Glomerular visceral epithelial cell (primary cell): Measurements from ENCODE around the gene ZNF519.
A peak's percentile ranks its signal among the peaks of the same experiment; 100 is the strongest.
"Not testable (repeated sequence)": the region's sequence is repeated elsewhere in the genome, so short reads cannot be mapped to it uniquely, and the experiment has no call there.

ENCODE experiments used
- DNase-seq: peaks from one replicate; pipeline ENCODE4 v3.0.0-alpha.2; 2016; ENCODE audit errors: extremely low spot score

Gene ZNF519

GRCh38 chr18:14147935-14148865 lies 16.0 kb upstream of the ZNF519 start:
- not testable (repeated sequence) for DNase-seq

DNA sequence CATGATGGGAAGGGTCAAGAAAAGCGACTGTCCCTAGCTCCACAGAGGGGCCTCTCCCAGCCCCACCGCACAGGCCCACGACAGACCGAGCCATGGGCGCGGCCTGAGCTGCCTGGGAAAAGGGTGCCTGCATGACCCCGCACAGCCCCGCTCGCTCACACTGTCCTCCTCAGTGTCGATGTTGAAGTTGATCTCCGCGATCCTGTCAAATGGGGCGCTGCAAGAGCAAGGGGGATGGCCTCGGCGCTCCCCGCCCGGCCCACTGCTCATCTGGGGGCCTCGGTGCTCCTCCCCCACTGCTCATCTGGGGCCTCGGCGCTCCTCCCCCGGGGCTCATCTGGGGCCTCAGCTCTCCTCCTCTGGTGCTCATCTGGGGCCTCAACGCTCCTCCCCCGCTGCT lies 14.5 kb upstream of the ZNF519 start:
- DNase-seq, result not testable (repeated sequence)

DNA sequence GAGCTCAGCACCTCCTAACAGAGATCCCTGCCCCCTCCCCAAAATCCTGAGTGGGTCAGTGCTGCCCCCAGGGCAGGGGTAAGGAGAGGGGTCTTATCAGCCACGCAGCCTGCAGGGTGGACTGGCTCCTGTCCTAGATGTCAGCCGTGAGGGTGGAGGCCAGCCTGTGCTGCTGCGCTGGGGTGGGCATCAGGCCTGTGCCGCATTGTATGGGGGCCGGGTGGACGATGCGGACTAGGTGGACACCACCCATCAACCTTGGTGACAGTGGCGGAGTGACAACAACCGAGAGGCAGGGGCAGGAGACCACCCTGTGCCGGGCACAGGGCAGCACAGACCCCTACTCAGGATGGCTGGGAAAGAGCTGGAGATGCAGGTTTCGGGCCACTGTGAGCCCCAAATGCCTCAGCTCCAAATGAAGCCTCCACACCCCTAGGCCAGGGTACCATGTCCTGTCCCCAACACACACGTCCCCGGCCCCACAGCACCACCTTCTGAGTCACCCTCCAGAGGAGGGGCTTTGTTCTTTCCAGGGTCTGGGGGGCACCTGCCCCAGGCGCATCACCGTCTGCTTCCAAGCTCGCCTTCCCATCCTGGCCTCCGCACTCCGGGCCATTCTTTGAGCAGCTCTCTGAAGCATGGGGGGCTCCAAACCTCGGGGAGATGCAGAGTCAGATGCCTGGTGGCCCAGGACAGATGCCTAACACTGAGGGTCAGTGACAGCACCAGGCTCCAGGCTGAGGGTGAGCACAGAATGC lies 13.5 kb upstream of the ZNF519 start:
- DNase-seq, result not testable (repeated sequence)

DNA sequence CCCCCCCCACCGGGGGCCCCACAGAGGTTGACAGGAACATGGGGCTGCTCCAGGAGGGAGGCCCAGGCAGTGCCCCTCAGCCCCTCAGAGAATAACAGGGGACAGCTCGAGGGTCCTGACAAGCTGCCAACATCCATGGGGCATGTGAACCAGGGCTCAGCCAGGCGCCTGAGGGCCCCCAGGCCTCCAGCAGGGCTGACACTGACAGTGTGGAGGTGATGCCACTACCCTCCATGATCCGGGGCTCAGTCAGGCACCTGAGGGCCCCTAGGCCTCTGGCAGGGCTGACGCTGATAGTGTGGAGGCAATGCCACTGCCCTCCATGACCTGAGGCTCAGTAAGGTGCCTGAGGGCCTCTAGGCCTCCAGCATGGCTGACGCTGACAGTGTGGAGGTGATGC lies 12.8 kb upstream of the ZNF519 start:
- DNase-seq, result not testable (repeated sequence)

- no peak for DNase-seq
Measured at GRCh38 chr18:14144628-14144895, 12.3 kb upstream of the ZNF519 start.

DNA sequence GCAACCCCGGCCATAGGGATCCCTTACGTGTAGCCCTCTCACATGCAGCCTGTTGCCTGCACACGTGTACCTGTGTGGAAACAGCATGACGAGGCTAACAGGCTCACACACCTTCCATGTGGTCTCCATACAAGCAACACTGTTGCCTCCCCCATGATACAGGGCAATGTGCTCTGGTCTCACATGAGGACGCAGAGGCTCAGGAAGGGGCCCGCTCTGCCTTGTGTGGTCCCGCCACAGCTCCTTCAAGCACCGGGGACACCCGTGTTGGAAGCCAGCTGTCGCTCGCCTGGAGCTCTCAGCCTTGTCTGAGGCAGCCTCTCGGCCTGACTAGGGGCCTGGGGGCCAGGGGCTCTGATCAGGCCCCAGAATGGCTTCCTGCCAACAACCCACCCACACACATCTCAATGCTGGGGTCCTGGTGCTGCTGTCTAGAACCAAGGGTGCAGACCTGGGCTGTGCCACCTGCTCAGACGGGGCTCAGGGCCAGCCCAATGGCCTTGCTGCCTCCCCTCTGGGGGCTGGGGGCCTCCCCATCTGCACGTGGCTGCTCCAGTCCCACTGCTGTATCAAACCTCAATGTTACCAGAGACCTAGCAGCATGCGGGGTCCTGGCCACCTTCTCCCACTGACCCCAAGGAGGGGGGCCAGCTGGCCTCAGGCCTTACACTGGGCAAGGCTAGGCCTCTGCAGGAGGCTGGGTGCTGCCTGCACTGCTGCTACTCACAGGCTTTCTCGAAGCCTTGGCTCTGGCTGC lies 11.8 kb upstream of the ZNF519 start:
- DNase-seq, result not testable (repeated sequence)

GRCh38 chr18:14143396-14143795 lies 11.2 kb upstream of the ZNF519 start:
- not testable (repeated sequence) for DNase-seq

DNA sequence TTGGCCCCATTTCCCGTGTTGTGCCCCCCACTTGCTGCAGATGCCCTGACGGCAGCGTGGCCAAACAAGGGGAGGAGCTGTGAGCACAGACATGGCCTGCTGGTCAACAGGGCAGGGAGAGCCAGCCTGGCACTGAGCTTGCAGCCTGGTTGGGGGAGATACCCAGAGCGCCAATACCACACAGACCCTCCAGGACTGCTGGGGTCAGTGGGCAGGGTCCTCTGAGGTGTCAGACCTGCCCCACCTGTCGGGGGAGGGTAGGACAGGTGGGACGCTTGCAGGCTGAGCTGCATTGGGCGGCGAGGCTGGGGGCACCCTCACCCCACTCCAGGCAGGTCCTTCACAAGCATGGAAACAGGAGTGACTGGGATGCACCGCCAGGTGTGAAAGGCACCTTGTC lies 9.9 kb upstream of the ZNF519 start:
- DNase-seq, result not testable (repeated sequence)

DNA sequence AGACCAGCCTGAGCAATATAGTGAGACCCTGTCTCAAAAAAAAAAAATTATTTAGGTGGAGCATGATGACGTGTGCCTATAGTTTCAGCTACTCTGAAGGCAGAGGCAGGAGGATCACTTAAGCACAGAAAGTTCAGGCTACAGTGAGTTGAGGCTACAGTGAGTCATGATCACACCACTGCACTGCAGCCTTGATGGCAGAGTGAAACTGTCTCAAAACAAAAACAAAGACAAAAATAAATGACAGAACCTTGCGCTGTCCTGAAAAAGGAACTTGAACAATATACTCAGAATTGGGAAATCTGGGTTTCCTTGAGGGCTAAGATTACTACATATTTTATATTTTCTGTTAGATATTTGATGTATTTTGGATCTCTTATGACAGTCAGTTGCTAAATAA lies 7.3 kb upstream of the ZNF519 start:
- DNase-seq, result not testable (repeated sequence)

- DNase-seq, result peak; percentile 25
Measured at GRCh38 chr18:14137971-14138370, 5.7 kb upstream of the ZNF519 start.

DNA sequence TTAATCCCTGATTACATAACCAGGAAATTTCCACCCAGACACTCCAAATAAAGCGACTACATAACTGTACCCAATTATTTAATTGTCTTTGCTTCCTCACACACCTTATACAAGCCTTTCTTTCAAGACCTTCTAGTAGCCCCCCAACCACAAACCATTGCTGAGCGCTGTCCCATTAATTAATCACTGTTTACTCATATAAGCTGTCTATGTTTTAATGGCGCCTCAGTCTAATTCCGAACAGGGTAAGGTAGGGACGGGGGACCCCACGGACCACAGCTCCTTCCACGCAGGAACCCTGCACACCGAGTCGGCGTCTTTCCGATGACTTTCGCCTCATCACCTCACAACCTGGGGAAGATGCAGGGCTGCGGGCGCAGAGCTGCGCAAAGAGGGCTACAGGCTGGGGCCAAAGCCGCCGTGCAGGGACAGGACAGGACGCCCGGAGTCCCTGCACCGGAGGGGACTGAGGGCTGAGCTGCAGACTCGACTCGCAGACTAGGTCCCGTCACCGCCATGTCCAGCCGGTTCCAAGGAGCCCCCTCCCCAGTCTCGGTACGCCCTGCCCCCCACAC lies 452 bp downstream of the ZNF519 start:
- not testable (repeated sequence) for DNase-seq

GRCh38 chr18:14130804-14131203 lies 1.4 kb downstream of the ZNF519 start:
- DNase-seq, result not testable (repeated sequence)

- DNase-seq, result no peak
Measured at GRCh38 chr18:14124689-14125088, 7.5 kb downstream of the ZNF519 start.

DNA sequence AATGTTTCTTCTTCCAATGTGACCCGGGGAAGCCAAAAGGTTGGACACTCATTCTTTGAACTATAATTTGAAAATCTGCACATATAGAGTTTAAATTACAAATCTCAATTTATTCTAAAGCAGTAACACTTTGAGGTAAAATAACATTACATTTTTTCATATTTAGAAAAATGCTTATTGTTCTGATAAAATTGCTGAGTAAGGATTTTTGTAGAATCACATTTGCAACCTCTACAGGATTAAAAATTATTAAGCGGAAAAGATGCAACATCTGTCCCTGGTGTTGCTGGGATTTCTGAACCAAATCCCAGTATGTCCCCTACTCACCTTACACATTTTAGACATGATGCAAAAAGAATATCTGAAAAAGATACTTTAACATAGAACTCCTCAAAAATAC lies 10.1 kb downstream of the ZNF519 start:
- DNase-seq, result no peak

DNA sequence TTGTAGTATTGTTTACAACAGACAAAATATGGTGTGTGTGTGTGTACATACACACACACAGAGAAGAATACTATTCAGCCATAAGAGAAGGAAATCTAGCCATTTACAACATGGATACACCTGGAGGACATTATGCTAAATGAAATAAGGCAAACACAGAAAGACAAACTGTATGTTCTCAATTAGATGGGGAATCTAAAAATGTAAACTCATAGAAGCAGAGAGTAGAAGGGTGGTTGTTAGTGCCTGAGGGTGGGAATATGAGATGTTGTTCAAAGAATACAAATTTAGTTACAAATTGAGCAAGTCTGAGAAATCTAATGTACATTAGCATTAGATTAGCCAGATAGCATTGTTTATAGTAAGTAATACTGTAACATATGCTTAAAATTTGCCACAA lies 11.3 kb downstream of the ZNF519 start:
- DNase-seq, result no peak

GRCh38 chr18:14117606-14118005 lies 14.6 kb downstream of the ZNF519 start:
- DNase-seq, result no peak

DNA sequence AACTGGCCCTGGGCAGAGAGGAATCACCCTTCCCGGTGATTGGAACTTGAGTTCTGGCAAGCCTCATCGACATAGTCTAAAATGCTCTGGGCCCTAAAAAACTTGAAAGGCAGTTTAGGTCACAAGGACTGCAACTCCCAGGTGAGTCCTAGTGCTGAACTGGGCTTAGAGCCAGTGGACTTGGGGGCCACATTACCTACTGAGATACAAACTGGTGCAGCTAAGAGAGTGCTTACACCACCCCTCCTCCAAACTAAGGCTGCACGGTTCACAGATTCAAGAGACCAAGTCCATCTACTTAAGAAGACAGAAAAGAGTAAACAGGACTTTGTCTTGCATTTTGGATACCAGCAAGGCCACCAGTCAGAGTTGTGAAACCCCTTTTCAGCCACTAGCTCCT lies 25.3 kb downstream of the ZNF519 start:
- DNase-seq, result no peak

DNA sequence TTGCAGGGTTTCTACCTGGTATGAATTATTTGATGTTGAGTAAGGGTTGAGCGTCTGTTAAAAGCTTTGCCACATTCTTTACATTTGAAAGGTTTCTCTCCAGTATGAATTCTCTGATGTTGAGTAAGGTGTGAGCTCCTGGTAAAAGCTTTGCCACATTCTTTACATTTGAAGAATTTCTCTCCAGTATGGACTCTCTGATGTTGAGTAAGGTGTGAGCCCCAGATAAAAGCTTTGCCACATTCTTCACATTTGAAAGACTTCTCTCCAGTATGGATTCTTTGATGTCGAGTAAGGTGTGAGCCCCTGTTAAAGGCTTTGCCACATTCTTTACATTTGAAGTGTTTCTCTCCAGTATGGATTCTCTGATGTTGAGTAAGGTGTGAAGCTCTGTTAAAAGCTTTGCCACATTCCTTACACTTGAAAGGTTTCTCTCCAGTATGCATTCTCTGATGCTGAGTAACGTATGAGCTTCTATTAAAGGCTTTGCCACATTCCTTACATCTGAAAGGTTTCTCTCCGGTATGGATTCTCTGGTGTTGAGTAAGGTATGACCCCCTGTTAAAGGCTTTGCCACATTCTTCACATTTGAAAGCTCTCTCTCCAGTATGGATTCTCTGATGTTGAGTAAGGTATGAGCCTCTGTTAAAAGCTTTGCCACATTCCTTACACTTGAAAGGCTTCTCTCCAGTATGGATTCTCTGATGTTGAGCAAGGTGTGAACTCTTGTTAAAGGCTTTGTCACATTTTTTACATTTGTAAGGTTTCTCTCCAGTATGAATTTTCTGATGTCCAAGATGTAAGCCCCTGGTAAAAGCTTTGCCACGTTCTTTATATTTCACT lies 27.1 kb downstream of the ZNF519 start:
- DNase-seq, result peak; percentile 9

GRCh38 chr18:14104201-14104600 lies 28.0 kb downstream of the ZNF519 start:
- no peak for DNase-seq

DNA sequence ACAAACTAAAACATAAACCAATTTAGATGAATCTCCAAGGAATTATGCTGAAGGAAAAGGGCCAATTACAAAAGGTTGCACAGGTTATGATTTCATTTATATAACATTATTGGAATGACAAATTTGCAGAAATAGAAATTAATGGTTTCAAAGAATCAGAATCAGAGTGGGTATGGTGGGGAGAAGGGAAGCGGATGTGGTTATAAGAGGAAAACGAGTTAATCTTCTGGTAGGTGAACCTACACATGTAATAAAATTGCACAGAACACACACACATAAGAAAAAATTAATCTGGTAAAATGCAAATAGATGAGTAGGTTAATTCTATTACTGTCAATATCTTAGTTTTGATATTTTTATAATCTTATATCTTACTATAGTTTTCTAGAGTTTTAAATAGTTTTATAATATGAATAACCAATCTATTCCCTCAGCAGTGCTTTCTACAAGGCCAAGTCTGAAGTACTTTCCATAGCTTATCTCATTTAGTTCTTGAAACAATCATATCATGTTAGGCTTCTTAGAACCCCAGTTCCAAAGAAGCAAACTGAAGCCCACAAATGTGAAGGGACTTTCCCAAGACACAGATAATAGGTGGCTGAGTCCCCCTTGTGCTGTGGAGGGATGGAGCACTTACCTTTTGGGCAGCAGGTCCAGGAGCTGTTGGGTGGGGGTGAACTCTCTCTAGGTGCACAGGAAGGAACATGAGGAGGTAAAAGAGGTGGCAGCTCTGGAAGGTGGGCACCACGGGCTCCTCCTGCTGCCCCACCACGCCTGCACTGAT lies 31.5 kb downstream of the ZNF519 start:
- no peak for DNase-seq
